Adrenal gland (tissue), 12 donors: ENCODE measurements around the gene BSDC1. TPM values are rescaled to one million over a fixed set of nuclear protein-coding genes. Genes with fewer than 3 reads are reported as not detected.
A peak's percentile ranks its signal among the peaks of the same experiment; 100 is the strongest.

ENCODE experiments used
- DNase-seq, 7 donors: peaks; one replicate each; pipeline ENCODE4 v3.0.0-alpha.2; 2019 to 2020
- H3K27ac ChIP-seq, 5 donors: fragments of 200-600 bp; sonication (generic) in 4 of 5; 1 replicate in 3 of 5; 2 replicates in 2 of 5; pipeline versions ENCODE4 v1.5.1 to v1.8.0; 2016 to 2020; ENCODE audit warnings: mild to moderate bottlenecking in 1 of 5
- H3K27me3 ChIP-seq: fragments of 200-600 bp; 2 replicates; pipeline ENCODE4 v1.8.0; 2021
- H3K36me3 ChIP-seq, 2 donors: fragments of 200-600 bp; replicated peaks in 1 of 2; 1 replicate in 1 of 2; 2 replicates in 1 of 2; pipeline versions ENCODE4 v1.5.1 to v1.8.0; 2018 to 2022
- H3K4me1 ChIP-seq, 2 donors: fragments of 200-600 bp; replicated peaks in 1 of 2; 1 replicate in 1 of 2; 2 replicates in 1 of 2; pipeline versions ENCODE4 v1.5.1 to v1.8.0; 2018 to 2021
- H3K4me3 ChIP-seq, 4 donors: fragments of 200-600 bp; sonication (generic) in 3 of 4; one replicate each; pipeline ENCODE4 v1.5.1; 2016 to 2018
- H3K9me3 ChIP-seq, 3 donors: fragments of 200-600 bp; sonication (generic) in 1 of 3; replicated peaks in 1 of 3; 1 replicate in 2 of 3; 2 replicates in 1 of 3; pipeline versions ENCODE4 v1.5.1 to v1.8.0; 2016 to 2021
- CTCF ChIP-seq, 6 experiments: fragments of 450-650 bp in 4 of 6; fragments of 200-600 bp in 2 of 6; sonication (generic) in 1 of 6; IDR thresholded peaks; 1 replicate in 5 of 6; 2 replicates in 1 of 6; pipeline versions ENCODE4 v1.5.1 to v1.8.0; 2016 to 2021; ENCODE audit warnings: antibody characterized with exemption in 6 of 6, mild to moderate bottlenecking in 2 of 6, moderate library complexity in 1 of 6
- POLR2A ChIP-seq, 2 donors: fragments of 450-650 bp; IDR thresholded peaks; one replicate each; pipeline ENCODE4 v1.6.1; 2017; ENCODE audit warnings: antibody characterized with exemption in 2 of 2, mild to moderate bottlenecking in 2 of 2, moderate library complexity in 1 of 2
- WGBS, 4 donors: extraction: QIAGEN DNeasy Blood & Tissue Kit in 2 of 4; methylation state at CpG; one replicate each; pipeline versions ENCODE4 v1.1.5 to v1.1.7; 2013 to 2017; 5-methylcytosine and 5-hydroxymethylcytosine counted together
- intact Hi-C, 2 donors: fragments of 100-400 bp; cut with DNase I; formaldehyde crosslinking; loops; one replicate each; pipeline versions ENCODE4 v1.14.1 to v1.15.0; 2022 to 2023
- polyA plus RNA-seq, 3 donors: library from polyadenylated mRNA; stranded (reverse); fragments of 200-250 nt in 2 of 3; fragments of 350-450 nt in 1 of 3; fragmentation: Illumina TruSeq in 1 of 3; extraction: RNeasy Lipid Tissue Mini Kit (QIAGEN cat#74804) in 1 of 3; gene quantifications; one replicate each; pipeline ENCODE4 v1.2.3, GENCODE V29; 2013 to 2014
- total RNA-seq, 9 donors: library from RNA; depleted of rRNA in 4 of 9; stranded (reverse); fragments of >200 nt in 4 of 9; fragments of 120-200 nt in 1 of 9; fragmentation: NEBNext Ultra II Directional in 1 of 9; extraction: Animal tissue kit (Norgen Biotek cat#: 25700) in 1 of 9; gene quantifications; one replicate each; pipeline versions ENCODE4 v1.1.0 to v1.2.4, GENCODE V29; 2013 to 2023
- donor health status: healthy with polysubstance abuse.
- donor health status: Bipolar disorder and iron deficiency.
- donor health status: DM: yes; HTN: yes; CAD: no.
- donor health status: DM: no; HTN: no; CAD: no.
- donor health status: DM: no; HTN: no; CAD: no.
- donor health status: DM: yes; HTN: yes; CAD: no.

The BSDC1 gene
- total and polyA plus RNA-seq, 12 donors: 47.9 to 153 (median 107) TPM

DNA sequence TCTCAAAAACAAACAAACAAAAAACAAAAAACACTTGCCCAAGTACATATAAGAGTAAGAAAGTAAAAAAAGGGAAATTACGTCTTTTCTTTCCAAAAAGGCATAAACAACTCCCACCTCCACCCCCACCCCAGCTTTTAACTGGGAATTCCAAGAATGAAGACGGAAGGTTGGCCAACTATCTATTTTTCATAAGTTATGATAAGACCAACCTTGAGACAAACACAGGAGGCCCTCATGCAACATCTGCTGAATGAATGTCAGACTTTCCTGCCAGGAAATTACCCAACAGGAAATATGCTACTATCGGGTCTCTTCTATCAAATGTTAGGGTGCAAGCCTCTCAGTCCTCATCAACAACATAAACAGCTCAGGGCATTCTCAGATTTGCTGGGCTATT, 1.9 kb downstream of the BSDC1 start:
- no peaks in the 10 kb centered on the region for H3K27me3 ChIP-seq
- WGBS, 4 donors: 14 to 21% (median 17%) methylated on average over 3 of the region's 3 CpGs
- peak overlapping the region; percentile 30 to 98 (median 97) for H3K27ac ChIP-seq
- DNase-seq: peak in 4 of 7 donors; percentile 20 to 68 (median 46)
- H3K36me3 ChIP-seq: peaks cover 0 to 38% of the 10 kb centered on the region in 2 donors
- no peaks in the 10 kb centered on the region for H3K9me3 ChIP-seq
- peaks cover 21 to 31% of the 10 kb centered on the region in 2 donors for H3K4me1 ChIP-seq
- H3K4me3 ChIP-seq: peak overlapping the region in 1 of 4 donors; percentile 15
- intact Hi-C loops: no loop called here
- TF ChIP-seq POLR2A (IDR thresholded peaks at IDR 0.05) (no peak), CTCF (IDR thresholded peaks at IDR 0.05) (no peak)

DNA sequence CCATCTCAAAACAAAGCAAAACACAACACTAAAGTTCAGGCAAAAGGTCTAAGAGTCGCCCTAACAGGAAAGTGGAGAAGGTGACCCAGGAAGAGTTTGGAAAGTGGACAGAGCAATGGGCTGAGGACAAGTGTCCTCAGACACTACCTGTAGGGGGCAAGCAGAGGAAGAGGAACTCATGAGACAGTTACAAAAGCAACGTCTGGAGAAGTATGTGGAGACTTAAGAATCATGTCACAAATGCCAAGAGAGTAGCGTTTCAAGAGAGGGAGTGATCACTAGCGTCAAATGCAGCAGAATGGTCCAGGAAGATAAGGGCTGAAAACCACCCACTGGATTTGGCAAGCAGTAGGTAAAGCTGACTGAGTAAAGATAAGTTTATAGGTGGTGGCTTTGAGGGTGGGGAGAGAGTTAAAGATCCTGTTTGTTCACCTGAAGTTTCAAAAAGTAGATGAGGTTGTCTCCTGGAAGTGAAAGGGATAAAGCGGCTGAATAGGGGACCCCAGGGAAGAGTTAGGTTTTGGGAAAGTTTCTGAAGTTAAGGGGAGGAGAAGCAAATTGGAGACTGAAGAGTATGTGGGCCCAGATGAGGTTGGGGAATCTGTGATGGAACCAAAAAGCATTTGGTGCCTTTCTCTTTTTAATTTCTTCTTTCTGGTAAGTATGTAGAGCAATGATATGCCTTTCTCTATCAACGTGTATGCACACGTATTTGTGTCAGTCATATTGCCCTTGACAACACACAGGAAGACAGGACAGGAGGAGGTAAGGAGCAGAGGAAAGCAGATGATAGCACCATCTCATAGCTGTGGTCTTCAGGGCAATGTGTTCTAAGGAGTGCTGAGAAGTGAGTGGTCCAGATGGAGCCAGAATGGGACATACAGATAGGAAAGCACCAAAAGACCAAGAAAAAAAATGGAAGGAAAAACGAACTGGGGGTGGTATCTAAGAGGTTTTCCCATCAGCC, 3.1 kb downstream of the BSDC1 start:
- DNase-seq: no peak
- 64 to 67% (median 65%) methylated on average over 8 of the region's 8 CpGs for WGBS, 4 donors
- TF ChIP-seq POLR2A (IDR thresholded peaks at IDR 0.05) (no peak), CTCF (IDR thresholded peaks at IDR 0.05) (no peak)
- no peak overlapping the region for H3K4me3 ChIP-seq
- H3K27me3 ChIP-seq: no peaks in the 10 kb centered on the region
- intact Hi-C loops: no loop called here
- H3K36me3 ChIP-seq: peaks cover 0 to 48% of the 10 kb centered on the region in 2 donors
- peaks cover 21 to 31% of the 10 kb centered on the region in 2 donors for H3K4me1 ChIP-seq
- H3K9me3 ChIP-seq: no peaks in the 10 kb centered on the region
- peak overlapping the region in 3 of 5 donors; percentile 97 to 98 (median 97) for H3K27ac ChIP-seq

- peaks cover 0 to 73% of the 10 kb centered on the region in 2 donors for H3K36me3 ChIP-seq
- H3K27ac ChIP-seq: no peak overlapping the region
- no peaks in the 10 kb centered on the region for H3K9me3 ChIP-seq
- intact Hi-C loops: no loop called here
- TF ChIP-seq POLR2A (IDR thresholded peaks at IDR 0.05) (no peak), CTCF (IDR thresholded peaks at IDR 0.05) (no peak)
- H3K4me3 ChIP-seq: no peak overlapping the region
- H3K27me3 ChIP-seq: no peaks in the 10 kb centered on the region
- H3K4me1 ChIP-seq: peaks cover 20 to 24% of the 10 kb centered on the region in 2 donors
- WGBS, 4 donors: 81 to 90% (median 89%) methylated on average over 6 of the region's 6 CpGs
- DNase-seq: no peak
These were observed 5.6 kb downstream of the BSDC1 start for GRCh38 chr1:32388641-32389040.

DNA sequence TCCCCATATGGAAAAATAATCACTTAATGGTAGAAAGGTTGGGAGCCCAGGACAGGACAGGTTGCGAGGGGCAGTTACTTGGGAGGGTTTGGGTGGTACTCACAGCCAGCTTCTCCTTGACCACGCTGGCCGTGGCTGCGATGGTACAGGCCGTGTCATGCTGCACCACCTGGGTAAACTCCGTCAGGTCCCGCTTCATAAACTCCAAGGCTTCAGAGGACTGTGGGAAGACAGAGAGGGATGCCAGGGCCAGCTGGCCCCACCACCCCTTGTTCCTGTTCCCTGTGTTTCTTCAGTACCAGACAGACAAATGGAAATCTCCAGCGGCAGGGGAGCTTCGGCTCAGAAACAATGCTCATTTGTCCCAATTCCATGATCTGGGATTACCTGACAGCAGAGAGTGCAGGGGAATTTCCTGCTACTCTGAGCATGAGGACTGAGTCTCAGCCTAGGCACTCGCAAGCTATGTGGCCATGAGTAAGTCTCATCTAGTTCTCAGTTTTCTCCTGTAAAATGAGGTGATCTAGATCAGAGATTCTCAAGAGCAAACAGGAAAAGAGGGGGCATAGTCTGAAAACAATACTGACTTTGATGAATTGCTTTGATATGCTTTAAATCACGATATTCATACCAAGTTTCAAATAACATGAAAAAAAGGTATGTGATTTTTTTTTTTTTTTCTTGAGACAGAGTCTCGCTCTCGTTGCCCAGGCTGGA, 7.4 kb downstream of the BSDC1 start:
- H3K36me3 ChIP-seq: peaks cover 0 to 90% of the 10 kb centered on the region in 2 donors
- no peaks in the 10 kb centered on the region for H3K27me3 ChIP-seq
- H3K4me1 ChIP-seq: peaks cover 2 to 6% of the 10 kb centered on the region in 2 donors
- WGBS, 4 donors: 91 to 94% (median 92%) methylated on average over 12 to 13 of the region's 13 CpGs
- DNase-seq: no peak
- no peak for TF ChIP-seq POLR2A (IDR thresholded peaks at IDR 0.05)
- no peak overlapping the region for H3K4me3 ChIP-seq
- intact Hi-C loops: no loop called here
- no peak overlapping the region for H3K27ac ChIP-seq
- H3K9me3 ChIP-seq: no peaks in the 10 kb centered on the region
